HL-60/S4 (cell line): ENCODE data around the gene TMEM178B.
"Not testable (repeated sequence)": the region's sequence is repeated elsewhere in the genome, so short reads cannot be mapped to it uniquely, and the experiment has no call there.

Experiments
- in situ Hi-C: fragments of 300-500 bp; cut with MboI; formaldehyde crosslinking; loops from 2 replicates; pipeline ENCODE4 v1.14.3; 2022; ENCODE audit warnings: low sequenced_read_pairs

Gene TMEM178B

GRCh38 chr7:141178486-141179135 is 104.7 kb downstream of the TMEM178B start:
- in situ Hi-C loops: no loop called here

- in situ Hi-C loops: no loop called here
Measured at GRCh38 chr7:141181812-141182211, 107.9 kb downstream of the TMEM178B start.

- in situ Hi-C loops: no loop called here
Measured at GRCh38 chr7:141184532-141185190, 110.8 kb downstream of the TMEM178B start.

- in situ Hi-C loops: no loop called here
Measured at GRCh38 chr7:141185369-141185967, 111.6 kb downstream of the TMEM178B start.

- in situ Hi-C loops: no loop called here
Measured at GRCh38 chr7:141189231-141189630, 115.4 kb downstream of the TMEM178B start.

- in situ Hi-C loops: no loop called here
Measured at GRCh38 chr7:141190495-141190894, 116.6 kb downstream of the TMEM178B start.

GRCh38 chr7:141191277-141191676 is 117.4 kb downstream of the TMEM178B start:
- in situ Hi-C loops: no loop called here

GRCh38 chr7:141193066-141193465 is 119.2 kb downstream of the TMEM178B start:
- in situ Hi-C loops: no loop called here

- in situ Hi-C loops: not testable (repeated sequence)
Measured at GRCh38 chr7:141195722-141196121, 121.9 kb downstream of the TMEM178B start.

- in situ Hi-C loops: no loop called here
Measured at GRCh38 chr7:141198194-141198958, 124.5 kb downstream of the TMEM178B start.

- in situ Hi-C loops: no loop called here
Measured at GRCh38 chr7:141200191-141201108, 126.6 kb downstream of the TMEM178B start.

GRCh38 chr7:141201145-141201885 is 127.5 kb downstream of the TMEM178B start:
- in situ Hi-C loops: no loop called here

- in situ Hi-C loops: no loop called here
Measured at GRCh38 chr7:141202535-141202934, 128.7 kb downstream of the TMEM178B start.

- in situ Hi-C loops: no loop called here
Measured at GRCh38 chr7:141203177-141203576, 129.3 kb downstream of the TMEM178B start.

- in situ Hi-C loops: no loop called here
Measured at GRCh38 chr7:141203586-141203985, 129.7 kb downstream of the TMEM178B start.

- in situ Hi-C loops: no loop called here
Measured at GRCh38 chr7:141207661-141208060, 133.8 kb downstream of the TMEM178B start.

GRCh38 chr7:141208539-141208938 is 134.7 kb downstream of the TMEM178B start:
- in situ Hi-C loops: no loop called here

- in situ Hi-C loops: no loop called here
Measured at GRCh38 chr7:141209454-141209853, 135.6 kb downstream of the TMEM178B start.

GRCh38 chr7:141210862-141211261 is 137.0 kb downstream of the TMEM178B start:
- in situ Hi-C loops: no loop called here

- in situ Hi-C loops: no loop called here
Measured at GRCh38 chr7:141213226-141213625, 139.4 kb downstream of the TMEM178B start.
